IMR-90 (cell line): ENCODE results near the gene INO80.

Experiments
- CEBPB ChIP-seq: IDR thresholded peaks from 2 replicates; pipeline ENCODE4 v1.6.1; 2012; ENCODE audit warnings: low read depth, low read length, improper control_type of control experiment
- MAFK ChIP-seq: IDR thresholded peaks from 2 replicates; pipeline ENCODE4 v1.6.1; 2012; ENCODE audit warnings: low read depth, low read length, improper control_type of control experiment
- MXI1 ChIP-seq: IDR thresholded peaks from 2 replicates; pipeline ENCODE4 v1.6.1; 2012; ENCODE audit warnings: low read depth, mild to moderate bottlenecking, low read length, moderate library complexity, borderline replicate concordance
- NFE2L2 ChIP-seq: fragments of 150-350 bp; IDR thresholded peaks from 2 replicates; pipeline ENCODE4 v1.6.1; 2016; ENCODE audit warnings: low read depth, mild to moderate bottlenecking, low read length
- POLR2A ChIP-seq: IDR thresholded peaks from 2 replicates; pipeline ENCODE4 v1.6.1; 2012; ENCODE audit warnings: mild to moderate bottlenecking, low read depth, low read length
- RAD21 ChIP-seq: IDR thresholded peaks from 2 replicates; pipeline ENCODE4 v1.6.1; 2012; ENCODE audit warnings: low read length, improper control_type of control experiment
- RFX5 ChIP-seq: IDR thresholded peaks from 2 replicates; pipeline ENCODE4 v1.8.0; 2012; ENCODE audit warnings: low read depth, mild to moderate bottlenecking, low read length, moderate library complexity
- TF ChIP-seq, protein P1 (sequence below): conservative IDR thresholded peaks from 2 replicates; pipeline ENCODE4 v1.5.1; 2012; ENCODE audit warnings: mild to moderate bottlenecking, low read depth, low read length, improper control_type of control experiment
- TF ChIP-seq, protein P2 (sequence below): fragments of 150-350 bp; IDR thresholded peaks from 2 replicates; pipeline ENCODE4 v1.6.1; 2016; ENCODE audit warnings: low read depth, mild to moderate bottlenecking, low read length, moderate library complexity, borderline replicate concordance
- TF ChIP-seq, protein P3 (sequence below): fragments of 150-350 bp; IDR thresholded peaks from 2 replicates; pipeline ENCODE4 v1.6.1; 2017; ENCODE audit warnings: mild to moderate bottlenecking, antibody characterized with exemption, low read length, low read depth

DNA sequence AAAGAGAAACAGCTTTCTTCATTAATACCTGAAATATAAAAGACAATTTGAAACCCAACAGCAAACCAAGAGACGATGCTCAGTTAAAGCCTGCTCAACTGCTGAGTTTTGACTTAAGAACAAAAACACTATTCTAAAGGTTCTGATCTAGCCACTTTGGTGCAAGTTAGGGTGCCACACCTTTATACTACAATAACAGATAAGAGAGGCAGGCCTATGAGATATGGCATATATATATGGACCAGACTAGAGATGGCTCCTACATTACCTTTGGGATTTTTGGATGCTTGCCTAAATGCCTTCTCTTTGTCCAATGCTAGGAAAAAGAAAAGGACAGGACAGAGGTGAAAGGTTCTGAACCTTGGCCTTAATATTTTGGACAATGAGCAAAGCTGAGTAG, 68.6 kb downstream of the INO80 start:
- TF ChIP-seq, protein P1, sequence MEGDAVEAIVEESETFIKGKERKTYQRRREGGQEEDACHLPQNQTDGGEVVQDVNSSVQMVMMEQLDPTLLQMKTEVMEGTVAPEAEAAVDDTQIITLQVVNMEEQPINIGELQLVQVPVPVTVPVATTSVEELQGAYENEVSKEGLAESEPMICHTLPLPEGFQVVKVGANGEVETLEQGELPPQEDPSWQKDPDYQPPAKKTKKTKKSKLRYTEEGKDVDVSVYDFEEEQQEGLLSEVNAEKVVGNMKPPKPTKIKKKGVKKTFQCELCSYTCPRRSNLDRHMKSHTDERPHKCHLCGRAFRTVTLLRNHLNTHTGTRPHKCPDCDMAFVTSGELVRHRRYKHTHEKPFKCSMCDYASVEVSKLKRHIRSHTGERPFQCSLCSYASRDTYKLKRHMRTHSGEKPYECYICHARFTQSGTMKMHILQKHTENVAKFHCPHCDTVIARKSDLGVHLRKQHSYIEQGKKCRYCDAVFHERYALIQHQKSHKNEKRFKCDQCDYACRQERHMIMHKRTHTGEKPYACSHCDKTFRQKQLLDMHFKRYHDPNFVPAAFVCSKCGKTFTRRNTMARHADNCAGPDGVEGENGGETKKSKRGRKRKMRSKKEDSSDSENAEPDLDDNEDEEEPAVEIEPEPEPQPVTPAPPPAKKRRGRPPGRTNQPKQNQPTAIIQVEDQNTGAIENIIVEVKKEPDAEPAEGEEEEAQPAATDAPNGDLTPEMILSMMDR: no peak
- TF ChIP-seq, protein P2, sequence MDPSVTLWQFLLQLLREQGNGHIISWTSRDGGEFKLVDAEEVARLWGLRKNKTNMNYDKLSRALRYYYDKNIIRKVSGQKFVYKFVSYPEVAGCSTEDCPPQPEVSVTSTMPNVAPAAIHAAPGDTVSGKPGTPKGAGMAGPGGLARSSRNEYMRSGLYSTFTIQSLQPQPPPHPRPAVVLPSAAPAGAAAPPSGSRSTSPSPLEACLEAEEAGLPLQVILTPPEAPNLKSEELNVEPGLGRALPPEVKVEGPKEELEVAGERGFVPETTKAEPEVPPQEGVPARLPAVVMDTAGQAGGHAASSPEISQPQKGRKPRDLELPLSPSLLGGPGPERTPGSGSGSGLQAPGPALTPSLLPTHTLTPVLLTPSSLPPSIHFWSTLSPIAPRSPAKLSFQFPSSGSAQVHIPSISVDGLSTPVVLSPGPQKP: no peak
- TF ChIP-seq MXI1 (no peak), MAFK (no peak), POLR2A (no peak), CEBPB (no peak), RAD21 (no peak), RFX5 (no peak), NFE2L2 (no peak)
- TF ChIP-seq, protein P3, sequence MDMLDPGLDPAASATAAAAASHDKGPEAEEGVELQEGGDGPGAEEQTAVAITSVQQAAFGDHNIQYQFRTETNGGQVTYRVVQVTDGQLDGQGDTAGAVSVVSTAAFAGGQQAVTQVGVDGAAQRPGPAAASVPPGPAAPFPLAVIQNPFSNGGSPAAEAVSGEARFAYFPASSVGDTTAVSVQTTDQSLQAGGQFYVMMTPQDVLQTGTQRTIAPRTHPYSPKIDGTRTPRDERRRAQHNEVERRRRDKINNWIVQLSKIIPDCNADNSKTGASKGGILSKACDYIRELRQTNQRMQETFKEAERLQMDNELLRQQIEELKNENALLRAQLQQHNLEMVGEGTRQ: no peak
